Measurements from ENCODE around the gene PODN. TPM values are rescaled to one million over a fixed set of nuclear protein-coding genes. Genes with fewer than 3 reads are reported as not detected.

PODN gene
- total and polyA plus RNA-seq, 2 experiments from 2014 or later = 3.9 to 9.2 TPM

DNA sequence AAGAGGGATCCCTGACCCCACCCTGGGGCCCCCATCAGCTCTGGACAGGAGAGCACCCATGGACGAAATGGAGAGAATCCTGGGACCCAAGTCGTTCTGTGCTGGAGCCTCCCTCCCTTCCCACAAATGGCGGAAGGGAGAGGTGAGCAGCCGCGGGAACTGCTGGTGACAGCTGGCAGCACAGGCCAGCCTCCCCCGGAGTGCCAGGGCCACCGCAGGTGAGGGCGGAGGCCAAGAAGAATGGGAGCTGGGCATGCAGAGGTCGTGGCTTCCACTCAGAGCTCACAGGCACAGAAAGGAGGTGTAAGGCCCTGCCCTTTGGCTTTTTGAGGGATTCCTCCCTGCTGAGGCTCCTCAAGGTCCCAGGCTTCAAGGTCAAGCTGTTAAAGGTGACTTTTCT is 55.8 kb downstream of the PODN start:
- Histone ChIP-seq H3K27ac (no peak overlapping the region), H3K4me3 (no peak overlapping the region), H3K4me1 (ENCODE audit: insufficient read depth) (peaks cover 30% of the 10 kb centered on the region), H3K9me3 (ENCODE audit: low read depth) (no peaks in the 10 kb centered on the region), H3K9me2 (replicated peaks; ENCODE audit: insufficient read depth) (no peaks in the 10 kb centered on the region), H4K20me1 (ENCODE audit: insufficient read depth, poor library complexity, severe bottlenecking) (no peaks in the 10 kb centered on the region), H2AFZ (no peak overlapping the region), H3K79me2 (no peaks in the 10 kb centered on the region), H3K27me3 (peaks cover 11% of the 10 kb centered on the region), H3K4me2 (no peak overlapping the region), H3K36me3 (replicated peaks; ENCODE audit: insufficient read depth, low read depth) (no peaks in the 10 kb centered on the region)
- TF ChIP-seq EZH2phosphoT487 (IDR thresholded peaks at IDR 0.05; ENCODE audit: low read depth, severe bottlenecking, unreplicated experiment) (no peak), EZH2 (IDR thresholded peaks at IDR 0.05; ENCODE audit: borderline replicate concordance) (no peak)
- TF ChIP-seq, protein P1, sequence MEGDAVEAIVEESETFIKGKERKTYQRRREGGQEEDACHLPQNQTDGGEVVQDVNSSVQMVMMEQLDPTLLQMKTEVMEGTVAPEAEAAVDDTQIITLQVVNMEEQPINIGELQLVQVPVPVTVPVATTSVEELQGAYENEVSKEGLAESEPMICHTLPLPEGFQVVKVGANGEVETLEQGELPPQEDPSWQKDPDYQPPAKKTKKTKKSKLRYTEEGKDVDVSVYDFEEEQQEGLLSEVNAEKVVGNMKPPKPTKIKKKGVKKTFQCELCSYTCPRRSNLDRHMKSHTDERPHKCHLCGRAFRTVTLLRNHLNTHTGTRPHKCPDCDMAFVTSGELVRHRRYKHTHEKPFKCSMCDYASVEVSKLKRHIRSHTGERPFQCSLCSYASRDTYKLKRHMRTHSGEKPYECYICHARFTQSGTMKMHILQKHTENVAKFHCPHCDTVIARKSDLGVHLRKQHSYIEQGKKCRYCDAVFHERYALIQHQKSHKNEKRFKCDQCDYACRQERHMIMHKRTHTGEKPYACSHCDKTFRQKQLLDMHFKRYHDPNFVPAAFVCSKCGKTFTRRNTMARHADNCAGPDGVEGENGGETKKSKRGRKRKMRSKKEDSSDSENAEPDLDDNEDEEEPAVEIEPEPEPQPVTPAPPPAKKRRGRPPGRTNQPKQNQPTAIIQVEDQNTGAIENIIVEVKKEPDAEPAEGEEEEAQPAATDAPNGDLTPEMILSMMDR (IDR thresholded peaks at IDR 0.05; ENCODE audit: poor library complexity) = no peak
- 90% methylated on average over 9 of the region's 9 CpGs for WGBS (ENCODE audit: low lambda C conversion rate, missing lambda C conversion rate)
- DNase-seq (ENCODE audit: low spot score) = no peak

DNA sequence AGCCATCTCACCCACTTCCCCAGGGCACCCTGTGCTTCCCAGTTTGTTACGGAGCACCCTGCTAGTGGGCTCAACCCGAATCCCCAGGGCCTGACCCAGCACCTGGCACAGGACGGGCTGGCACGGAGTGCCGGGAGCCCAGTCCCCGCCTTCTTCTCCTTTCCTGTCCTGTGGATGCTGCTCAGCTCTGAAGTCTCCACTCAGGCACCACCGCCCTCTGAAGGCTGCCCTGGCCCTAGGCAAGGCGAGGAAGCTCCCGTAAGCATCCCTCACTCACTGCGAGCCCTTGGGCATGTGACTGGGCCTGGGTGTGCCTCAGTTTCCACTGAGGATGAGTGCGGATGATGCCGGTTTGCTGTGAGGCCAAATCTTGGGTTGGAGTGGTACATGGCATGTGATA is 58.6 kb downstream of the PODN start:
- Histone ChIP-seq H3K4me2 (no peak overlapping the region), H3K27ac (no peak overlapping the region)

DNA sequence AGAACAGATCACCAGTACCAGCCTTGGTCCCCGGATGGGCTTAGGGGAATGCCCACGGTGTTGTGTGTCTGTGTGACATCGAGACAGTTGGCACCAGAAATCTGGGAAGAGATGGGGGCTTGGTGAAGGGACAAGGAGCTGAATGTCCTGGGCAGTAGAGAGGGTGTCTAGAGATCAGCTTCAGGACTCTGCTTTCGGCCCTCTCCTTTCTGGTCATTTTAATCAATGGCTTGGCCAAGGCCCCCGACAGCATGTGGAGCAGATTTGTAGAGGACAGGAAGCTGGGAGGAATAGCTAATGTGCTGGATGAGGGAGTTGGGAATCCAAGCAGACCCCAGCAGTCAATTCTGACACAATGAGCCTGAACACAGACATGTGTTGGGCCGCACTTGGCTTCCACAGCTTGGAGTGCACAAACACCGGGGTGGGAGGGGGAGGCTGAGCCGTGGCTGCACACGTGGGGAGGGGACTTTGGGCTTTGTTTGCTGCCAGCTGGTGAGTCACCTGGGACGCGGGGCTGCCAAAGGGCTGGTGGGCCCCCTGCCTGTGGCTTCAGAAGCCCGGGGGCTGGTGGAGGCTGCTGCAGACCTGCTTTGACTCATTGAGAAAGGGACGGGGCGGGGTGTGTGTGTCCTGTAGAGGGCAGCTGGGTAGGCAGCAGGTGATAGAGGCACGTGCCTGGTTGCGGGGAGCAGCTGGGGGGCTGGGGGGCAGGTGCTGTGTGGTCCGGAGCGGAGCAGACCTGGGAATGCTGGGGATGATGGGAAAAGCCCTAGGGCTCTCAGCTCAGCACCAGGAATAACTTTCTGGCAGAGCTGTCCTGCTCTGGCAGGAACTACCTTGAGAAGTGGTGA is 59.5 kb downstream of the PODN start:
- Histone ChIP-seq H3K27me3 (no peaks in the 10 kb centered on the region), H3K9me3 (ENCODE audit: low read depth) (no peaks in the 10 kb centered on the region), H2AFZ (no peak overlapping the region), H3K27ac (no peak overlapping the region), H3K4me2 (peak overlapping the region; percentile 23), H3K36me3 (replicated peaks; ENCODE audit: insufficient read depth, low read depth) (no peaks in the 10 kb centered on the region), H4K20me1 (ENCODE audit: insufficient read depth, poor library complexity, severe bottlenecking) (no peaks in the 10 kb centered on the region), H3K9me2 (replicated peaks; ENCODE audit: insufficient read depth) (no peaks in the 10 kb centered on the region), H3K4me3 (no peak overlapping the region), H3K4me1 (ENCODE audit: insufficient read depth) (peaks cover 42% of the 10 kb centered on the region), H3K79me2 (no peaks in the 10 kb centered on the region)
- peak; percentile 91 for DNase-seq (ENCODE audit: low spot score)
- WGBS (ENCODE audit: low lambda C conversion rate, missing lambda C conversion rate) = 48% methylated on average over 12 of the region's 18 CpGs
- TF ChIP-seq, protein P1 (IDR thresholded peaks at IDR 0.05; ENCODE audit: poor library complexity) = no peak
- TF ChIP-seq EZH2phosphoT487 (IDR thresholded peaks at IDR 0.05; ENCODE audit: low read depth, severe bottlenecking, unreplicated experiment) (no peak), EZH2 (IDR thresholded peaks at IDR 0.05; ENCODE audit: borderline replicate concordance) (no peak)

More for the DNA sequence above, 58.6 kb downstream of the PODN start:
- no peak overlapping the region for H2AFZ ChIP-seq
- H3K4me1 ChIP-seq (ENCODE audit: insufficient read depth) = peaks cover 47% of the 10 kb centered on the region
- H3K9me2 ChIP-seq (replicated peaks; ENCODE audit: insufficient read depth) = no peaks in the 10 kb centered on the region
- no peaks in the 10 kb centered on the region for H3K9me3 ChIP-seq (ENCODE audit: low read depth)
- no peak for DNase-seq (ENCODE audit: low spot score)
- TF ChIP-seq EZH2 (IDR thresholded peaks at IDR 0.05; ENCODE audit: borderline replicate concordance) (no peak), EZH2phosphoT487 (IDR thresholded peaks at IDR 0.05; ENCODE audit: low read depth, severe bottlenecking, unreplicated experiment) (no peak)
- TF ChIP-seq, protein P1 (IDR thresholded peaks at IDR 0.05; ENCODE audit: poor library complexity) = no peak
- H4K20me1 ChIP-seq (ENCODE audit: insufficient read depth, poor library complexity, severe bottlenecking) = no peaks in the 10 kb centered on the region
- no peaks in the 10 kb centered on the region for H3K79me2 ChIP-seq
- no peak overlapping the region for H3K4me3 ChIP-seq
- H3K36me3 ChIP-seq (replicated peaks; ENCODE audit: insufficient read depth, low read depth) = no peaks in the 10 kb centered on the region
- H3K27me3 ChIP-seq = no peaks in the 10 kb centered on the region
- 77% methylated on average over 12 of the region's 12 CpGs for WGBS (ENCODE audit: low lambda C conversion rate, missing lambda C conversion rate)

Measured in hepatocyte (in vitro differentiated cells).